Measurements from ENCODE around the gene FAM120B. TPM values are rescaled to one million over a fixed set of nuclear protein-coding genes. Genes with fewer than 3 reads are reported as not detected.

The FAM120B gene
- total RNA-seq, 5 donors from 2014 or later (not counting 1 experiment from before 2014, with no cell fraction given) = 34.1 to 39.8 (median 38.0) TPM

DNA sequence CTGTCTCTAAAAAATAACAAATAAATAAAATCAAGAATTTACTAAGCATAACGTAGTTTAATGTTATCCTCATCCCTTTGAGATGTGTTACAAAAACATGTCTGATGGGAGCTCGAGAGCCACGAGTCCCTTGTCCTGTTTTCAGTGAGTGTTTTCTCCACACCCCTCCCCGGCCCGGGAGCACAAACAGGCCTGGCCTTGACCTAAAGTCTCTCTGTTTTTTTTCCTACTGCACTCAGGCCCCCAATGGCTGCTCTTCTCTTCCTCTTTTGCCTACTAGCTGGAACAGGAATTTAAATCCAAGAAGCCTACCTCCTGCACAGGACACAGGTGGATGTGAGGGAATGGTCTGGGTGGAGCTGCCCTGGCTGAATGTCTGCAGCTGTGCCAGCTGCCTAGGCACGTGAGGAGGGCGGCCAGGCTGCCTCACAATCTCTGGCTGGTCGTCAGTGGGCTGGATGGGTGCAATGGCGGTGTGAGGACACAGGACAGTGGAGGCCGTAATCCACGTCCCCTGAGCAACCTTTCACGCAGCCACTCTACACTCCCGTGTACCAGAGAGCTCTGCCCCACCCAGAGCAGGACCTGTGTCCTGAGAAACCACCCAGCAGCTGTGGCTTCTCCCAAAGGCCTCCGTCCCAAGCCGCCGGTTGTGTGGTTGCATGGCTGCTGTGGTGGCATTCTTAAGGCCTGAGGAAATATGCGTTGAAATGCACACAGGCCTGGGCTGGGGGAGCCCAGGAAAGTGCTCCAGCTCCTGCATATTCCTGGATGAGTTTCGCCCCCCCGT, 117.5 kb downstream of the FAM120B start:
- no peaks in the 10 kb centered on the region for H3K36me3 Mint-ChIP-seq
- H3K27me3 Mint-ChIP-seq = peaks cover 23 to 37% of the 10 kb centered on the region in 2 donors
- peaks cover 0 to 23% of the 10 kb centered on the region in 2 experiments for H3K27me3 ChIP-seq (replicated peaks in 1 of 2; ENCODE audit: control insufficient read depth in 2 of 2, extremely low read depth in 1 of 2, insufficient read depth in 2 of 2, low read length in 1 of 2)
- H3K4me3 ChIP-seq (ENCODE audit: control insufficient read depth in 1 of 2, extremely low read depth in 1 of 2, low read length in 1 of 2) = no peak overlapping the region
- no peak overlapping the region for H3K27ac Mint-ChIP-seq
- H3K36me3 ChIP-seq (ENCODE audit: control insufficient read depth in 2 of 2, extremely low read depth in 1 of 2, insufficient read depth in 1 of 2, low read length in 1 of 2) = no peaks in the 10 kb centered on the region
- no peak for DNase-seq
- H3K9me3 Mint-ChIP-seq = no peaks in the 10 kb centered on the region
- H3K27ac ChIP-seq (ENCODE audit: low read length) = no peak overlapping the region
- CTCF ChIA-PET = no interaction called here
- H3K4me1 Mint-ChIP-seq = no peaks in the 10 kb centered on the region
- POLR2A ChIA-PET = no interaction called here
- no peaks in the 10 kb centered on the region for H3K4me1 ChIP-seq (ENCODE audit: control insufficient read depth in 1 of 2, extremely low read depth in 1 of 2, insufficient read depth in 2 of 2, low read length in 2 of 2)
- ATAC-seq (replicated peaks in 1 of 4) = no peak
- H3K4me3 Mint-ChIP-seq = no peak overlapping the region
- H3K9me3 ChIP-seq = no peaks in the 10 kb centered on the region
- 76% methylated on average over 14 of the region's 19 CpGs for WGBS (ENCODE audit: insufficient coverage)

DNA sequence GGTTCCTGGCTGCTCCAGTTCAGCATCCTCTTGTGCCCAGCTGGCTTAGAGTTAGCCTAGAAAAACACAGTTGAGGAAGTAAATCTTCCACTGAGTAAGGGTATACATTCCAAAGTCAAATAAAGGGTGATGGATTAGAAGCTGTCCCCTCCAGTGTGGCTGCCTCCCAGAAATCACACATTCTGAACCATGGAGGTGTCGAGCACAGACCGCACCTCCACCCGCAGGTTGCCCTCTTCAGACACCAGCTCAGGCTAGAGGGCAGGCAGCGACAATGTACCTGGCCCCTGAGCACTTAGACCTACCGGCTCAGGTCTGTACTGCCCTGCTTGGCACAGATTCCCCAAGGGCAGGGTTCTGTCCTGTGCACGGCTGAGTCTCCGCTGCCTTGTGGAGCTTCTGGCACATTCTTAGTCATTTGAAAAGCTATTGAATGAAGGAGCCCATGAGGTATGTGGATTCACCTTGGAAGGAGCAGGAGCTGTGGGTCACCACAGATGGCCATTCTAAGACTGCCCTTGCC, 118.1 kb downstream of the FAM120B start:
- H3K27me3 Mint-ChIP-seq = peaks cover 22 to 32% of the 10 kb centered on the region in 2 donors
- H3K4me3 Mint-ChIP-seq = no peak overlapping the region
- ChIA-PET POLR2A (no interaction called here), CTCF (no interaction called here)
- Histone ChIP-seq H3K27ac (ENCODE audit: low read length) (no peak overlapping the region), H3K27me3 (replicated peaks in 1 of 2; ENCODE audit: control insufficient read depth in 2 of 2, extremely low read depth in 1 of 2, insufficient read depth in 2 of 2, low read length in 1 of 2) (peaks cover 0 to 20% of the 10 kb centered on the region in 2 experiments), H3K36me3 (ENCODE audit: control insufficient read depth in 2 of 2, extremely low read depth in 1 of 2, insufficient read depth in 1 of 2, low read length in 1 of 2) (no peaks in the 10 kb centered on the region), H3K9me3 (no peaks in the 10 kb centered on the region), H3K4me1 (ENCODE audit: control insufficient read depth in 1 of 2, extremely low read depth in 1 of 2, insufficient read depth in 2 of 2, low read length in 2 of 2) (no peaks in the 10 kb centered on the region), H3K4me3 (ENCODE audit: control insufficient read depth in 1 of 2, extremely low read depth in 1 of 2, low read length in 1 of 2) (no peak overlapping the region)
- H3K4me1 Mint-ChIP-seq = no peaks in the 10 kb centered on the region
- H3K36me3 Mint-ChIP-seq = no peaks in the 10 kb centered on the region
- no peak for DNase-seq
- no peak for ATAC-seq (replicated peaks in 1 of 4)
- WGBS (ENCODE audit: insufficient coverage) = 88% methylated on average over 7 of the region's 7 CpGs
- H3K27ac Mint-ChIP-seq = no peak overlapping the region
- H3K9me3 Mint-ChIP-seq = no peaks in the 10 kb centered on the region

DNA sequence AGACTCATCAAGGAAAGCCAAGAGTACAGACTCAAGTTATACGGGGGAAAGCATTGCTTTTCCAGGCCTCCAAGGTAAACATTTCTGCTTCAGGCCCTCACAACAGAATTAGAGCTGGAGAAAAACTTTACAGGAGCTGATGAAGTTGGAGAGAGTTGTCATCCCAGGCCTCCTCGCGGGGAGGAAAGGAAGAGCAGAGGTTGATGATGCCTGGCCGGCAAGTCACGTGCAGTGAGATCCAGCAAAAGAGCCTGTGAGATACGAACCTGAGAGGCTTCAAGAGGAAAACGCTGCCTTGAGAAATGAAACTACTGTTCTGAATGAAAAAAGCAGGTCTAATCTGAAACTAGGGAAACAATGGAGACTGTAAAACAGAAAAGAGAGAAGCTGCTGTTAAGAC, 122.9 kb downstream of the FAM120B start:
- Mint-ChIP-seq H3K9me3 (no peaks in the 10 kb centered on the region), H3K4me1 (no peaks in the 10 kb centered on the region), H3K36me3 (no peaks in the 10 kb centered on the region), H3K27ac (no peak overlapping the region), H3K27me3 (peaks cover 13 to 26% of the 10 kb centered on the region in 2 donors), H3K4me3 (no peak overlapping the region)
- ChIA-PET CTCF (no interaction called here), POLR2A (no interaction called here)
- Histone ChIP-seq H3K27me3 (replicated peaks in 1 of 2; ENCODE audit: control insufficient read depth in 2 of 2, extremely low read depth in 1 of 2, insufficient read depth in 2 of 2, low read length in 1 of 2) (peaks cover 2 to 21% of the 10 kb centered on the region in 2 experiments), H3K4me1 (ENCODE audit: control insufficient read depth in 1 of 2, extremely low read depth in 1 of 2, insufficient read depth in 2 of 2, low read length in 2 of 2) (no peaks in the 10 kb centered on the region), H3K9me3 (no peaks in the 10 kb centered on the region), H3K4me3 (ENCODE audit: control insufficient read depth in 1 of 2, extremely low read depth in 1 of 2, low read length in 1 of 2) (no peak overlapping the region), H3K27ac (ENCODE audit: low read length) (no peak overlapping the region), H3K36me3 (ENCODE audit: control insufficient read depth in 2 of 2, extremely low read depth in 1 of 2, insufficient read depth in 1 of 2, low read length in 1 of 2) (no peaks in the 10 kb centered on the region)
- DNase-seq = no peak
- ATAC-seq (replicated peaks in 1 of 4) = no peak
- 71% methylated on average over 6 of the region's 7 CpGs for WGBS (ENCODE audit: insufficient coverage)

DNA sequence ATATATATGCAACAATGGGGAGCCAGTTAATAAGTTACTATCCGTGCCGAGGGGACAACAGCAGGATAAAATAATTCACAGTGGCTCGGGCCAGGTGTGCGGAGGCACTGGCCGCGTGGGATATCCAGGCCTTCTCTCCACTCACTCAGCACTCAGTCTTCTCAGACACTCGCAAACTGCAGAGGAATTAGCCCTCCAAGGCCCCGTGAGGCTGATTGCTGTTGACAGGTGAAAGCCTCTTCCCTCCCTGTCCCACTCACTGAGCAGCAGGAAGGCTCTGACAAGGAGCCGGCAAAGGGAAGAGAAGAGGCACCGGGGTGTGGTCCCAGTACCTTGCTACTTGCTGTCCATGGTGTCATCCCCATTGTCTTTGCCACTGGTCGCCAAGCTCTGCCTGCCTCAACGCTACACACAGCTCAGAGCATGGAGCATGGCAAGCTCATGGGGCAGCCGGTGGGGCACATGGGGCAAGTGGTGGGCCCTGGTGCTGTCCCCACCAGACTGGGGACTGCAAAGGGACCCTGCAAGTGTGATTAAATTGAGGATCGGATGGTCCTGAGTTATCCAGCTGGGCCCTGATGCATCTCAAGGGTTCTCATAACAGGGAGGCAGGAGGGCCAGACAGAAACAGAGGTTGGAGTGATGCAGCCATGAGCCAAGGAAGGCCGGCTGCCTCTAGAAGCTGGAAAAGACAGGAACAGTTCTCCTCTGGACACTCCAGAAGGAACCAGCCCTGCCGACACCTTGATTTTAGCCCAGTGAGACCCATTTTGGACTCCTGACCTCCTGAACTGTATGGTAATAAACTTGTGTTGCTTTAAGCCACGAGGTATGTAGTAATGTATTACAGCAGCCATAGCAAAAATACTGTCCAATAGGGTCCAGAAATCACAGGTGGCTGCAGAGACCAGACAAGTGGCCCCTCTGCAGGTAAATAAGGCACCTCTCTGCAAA, 126.9 kb downstream of the FAM120B start:
- Mint-ChIP-seq H3K4me1 (peaks cover 0 to 6% (median 5%) of the 10 kb centered on the region in 3 donors), H3K36me3 (no peaks in the 10 kb centered on the region), H3K9me3 (peaks cover 5 to 15% (median 9%) of the 10 kb centered on the region in 3 donors), H3K27me3 (peaks cover 10 to 17% of the 10 kb centered on the region in 2 donors), H3K4me3 (no peak overlapping the region), H3K27ac (no peak overlapping the region)
- ATAC-seq (replicated peaks in 1 of 4) = no peak
- H3K27ac ChIP-seq (ENCODE audit: low read length) = no peak overlapping the region
- POLR2A ChIA-PET = interaction anchor here in 1 of 2 donors (0.5 kb wide), 1 partner anchor 7 kb away, joined by 4 read pairs; no protein-coding TSS in a partner anchor
- CTCF ChIA-PET = no interaction called here
- no peaks in the 10 kb centered on the region for H3K36me3 ChIP-seq (ENCODE audit: control insufficient read depth in 2 of 2, extremely low read depth in 1 of 2, insufficient read depth in 1 of 2, low read length in 1 of 2)
- no peak for DNase-seq
- no peak overlapping the region for H3K4me3 ChIP-seq (ENCODE audit: control insufficient read depth in 1 of 2, extremely low read depth in 1 of 2, low read length in 1 of 2)
- H3K4me1 ChIP-seq (ENCODE audit: control insufficient read depth in 1 of 2, extremely low read depth in 1 of 2, insufficient read depth in 2 of 2, low read length in 2 of 2) = peaks cover 0 to 7% of the 10 kb centered on the region in 2 experiments
- peaks cover 2 to 44% of the 10 kb centered on the region in 2 experiments for H3K27me3 ChIP-seq (replicated peaks in 1 of 2; ENCODE audit: control insufficient read depth in 2 of 2, extremely low read depth in 1 of 2, insufficient read depth in 2 of 2, low read length in 1 of 2)
- H3K9me3 ChIP-seq = no peaks in the 10 kb centered on the region
- WGBS (ENCODE audit: insufficient coverage) = 97% methylated on average over 6 of the region's 17 CpGs

DNA sequence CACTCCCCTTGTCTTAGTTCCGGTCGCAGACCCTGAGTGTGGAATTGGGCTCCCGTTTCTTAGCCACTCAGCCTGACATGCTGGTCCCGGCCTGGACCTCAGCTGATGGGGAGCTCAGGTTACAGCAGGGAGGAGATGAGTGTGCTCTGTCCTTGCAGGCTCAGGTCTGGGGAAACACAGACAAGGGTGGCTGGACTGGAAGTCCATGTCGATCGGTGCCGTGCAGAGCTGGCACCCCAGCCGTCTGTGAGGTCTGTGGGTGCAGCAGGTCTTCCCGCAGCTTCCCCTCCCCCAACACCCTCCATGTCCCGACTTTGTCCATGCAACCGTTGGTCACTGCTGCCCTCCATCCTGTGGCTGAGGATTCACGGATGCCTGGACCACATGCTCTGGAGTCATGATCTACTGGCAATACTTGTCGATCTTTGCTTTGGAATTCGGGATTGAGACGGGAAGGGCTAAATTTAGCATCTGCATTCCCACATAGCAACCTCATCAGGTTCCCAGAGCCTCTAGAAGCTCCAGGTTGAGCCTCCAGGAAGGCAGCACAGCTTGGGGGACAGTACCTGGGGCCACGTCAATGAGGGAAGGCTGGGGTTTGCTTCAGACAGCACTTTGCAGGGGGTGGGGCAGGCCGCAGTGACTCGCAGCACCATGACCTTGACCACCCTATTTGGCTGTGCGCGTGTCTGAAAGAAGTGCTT, 127.7 kb downstream of the FAM120B start:
- no peak for ATAC-seq (replicated peaks in 1 of 4)
- Histone ChIP-seq H3K4me1 (ENCODE audit: control insufficient read depth in 1 of 2, extremely low read depth in 1 of 2, insufficient read depth in 2 of 2, low read length in 2 of 2) (peaks cover 0 to 7% of the 10 kb centered on the region in 2 experiments), H3K4me3 (ENCODE audit: control insufficient read depth in 1 of 2, extremely low read depth in 1 of 2, low read length in 1 of 2) (no peak overlapping the region), H3K27ac (ENCODE audit: low read length) (no peak overlapping the region), H3K36me3 (ENCODE audit: control insufficient read depth in 2 of 2, extremely low read depth in 1 of 2, insufficient read depth in 1 of 2, low read length in 1 of 2) (no peaks in the 10 kb centered on the region), H3K27me3 (replicated peaks in 1 of 2; ENCODE audit: control insufficient read depth in 2 of 2, extremely low read depth in 1 of 2, insufficient read depth in 2 of 2, low read length in 1 of 2) (peaks cover 2 to 48% of the 10 kb centered on the region in 2 experiments), H3K9me3 (no peaks in the 10 kb centered on the region)
- DNase-seq = no peak
- Mint-ChIP-seq H3K9me3 (peaks cover 5 to 15% (median 9%) of the 10 kb centered on the region in 3 donors), H3K27me3 (peaks cover 10 to 18% of the 10 kb centered on the region in 2 donors), H3K27ac (no peak overlapping the region), H3K4me3 (no peak overlapping the region), H3K4me1 (peaks cover 0 to 6% (median 5%) of the 10 kb centered on the region in 3 donors), H3K36me3 (no peaks in the 10 kb centered on the region)
- CTCF ChIA-PET = no interaction called here
- POLR2A ChIA-PET = no interaction called here
- WGBS (ENCODE audit: insufficient coverage) = 82% methylated on average over 18 of the region's 20 CpGs

DNA sequence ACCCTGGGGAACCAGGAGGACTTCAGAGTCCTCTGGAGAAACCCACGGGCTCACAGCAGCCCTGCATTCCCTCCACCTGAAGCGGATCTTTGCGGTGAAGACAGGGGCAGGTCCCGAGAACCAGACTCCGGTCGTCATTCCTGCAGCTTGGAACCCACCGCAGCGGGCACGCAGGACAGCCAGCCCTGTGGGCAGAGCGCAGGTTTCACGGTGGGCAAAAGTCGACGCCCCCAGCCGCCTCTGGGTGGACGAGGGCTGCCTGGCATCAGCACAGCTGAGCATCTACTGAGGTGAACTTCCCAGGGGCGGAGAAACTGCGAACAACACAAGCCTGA, 128.2 kb downstream of the FAM120B start:
- 75% methylated on average over 15 of the region's 17 CpGs for WGBS (ENCODE audit: insufficient coverage)

More for the DNA sequence above, 128.2 kb downstream of the FAM120B start:
- POLR2A ChIA-PET = no interaction called here
- Mint-ChIP-seq H3K36me3 (no peaks in the 10 kb centered on the region), H3K27me3 (peaks cover 10 to 20% of the 10 kb centered on the region in 2 donors), H3K9me3 (peaks cover 5 to 15% (median 9%) of the 10 kb centered on the region in 3 donors), H3K4me1 (peaks cover 0 to 6% (median 5%) of the 10 kb centered on the region in 3 donors), H3K27ac (no peak overlapping the region), H3K4me3 (no peak overlapping the region)
- H3K27me3 ChIP-seq (replicated peaks in 1 of 2; ENCODE audit: control insufficient read depth in 2 of 2, extremely low read depth in 1 of 2, insufficient read depth in 2 of 2, low read length in 1 of 2) = peaks cover 2 to 51% of the 10 kb centered on the region in 2 experiments
- no peaks in the 10 kb centered on the region for H3K9me3 ChIP-seq
- DNase-seq = no peak
- no peaks in the 10 kb centered on the region for H3K36me3 ChIP-seq (ENCODE audit: control insufficient read depth in 2 of 2, extremely low read depth in 1 of 2, insufficient read depth in 1 of 2, low read length in 1 of 2)
- H3K4me3 ChIP-seq (ENCODE audit: control insufficient read depth in 1 of 2, extremely low read depth in 1 of 2, low read length in 1 of 2) = no peak overlapping the region
- no peak for ATAC-seq (replicated peaks in 1 of 4)
- CTCF ChIA-PET = no interaction called here
- peaks cover 0 to 7% of the 10 kb centered on the region in 2 experiments for H3K4me1 ChIP-seq (ENCODE audit: control insufficient read depth in 1 of 2, extremely low read depth in 1 of 2, insufficient read depth in 2 of 2, low read length in 2 of 2)
- H3K27ac ChIP-seq (ENCODE audit: low read length) = no peak overlapping the region

Data from T-cell (primary cell).